Measurements from ENCODE around the gene PHF12.

The PHF12 gene

DNA sequence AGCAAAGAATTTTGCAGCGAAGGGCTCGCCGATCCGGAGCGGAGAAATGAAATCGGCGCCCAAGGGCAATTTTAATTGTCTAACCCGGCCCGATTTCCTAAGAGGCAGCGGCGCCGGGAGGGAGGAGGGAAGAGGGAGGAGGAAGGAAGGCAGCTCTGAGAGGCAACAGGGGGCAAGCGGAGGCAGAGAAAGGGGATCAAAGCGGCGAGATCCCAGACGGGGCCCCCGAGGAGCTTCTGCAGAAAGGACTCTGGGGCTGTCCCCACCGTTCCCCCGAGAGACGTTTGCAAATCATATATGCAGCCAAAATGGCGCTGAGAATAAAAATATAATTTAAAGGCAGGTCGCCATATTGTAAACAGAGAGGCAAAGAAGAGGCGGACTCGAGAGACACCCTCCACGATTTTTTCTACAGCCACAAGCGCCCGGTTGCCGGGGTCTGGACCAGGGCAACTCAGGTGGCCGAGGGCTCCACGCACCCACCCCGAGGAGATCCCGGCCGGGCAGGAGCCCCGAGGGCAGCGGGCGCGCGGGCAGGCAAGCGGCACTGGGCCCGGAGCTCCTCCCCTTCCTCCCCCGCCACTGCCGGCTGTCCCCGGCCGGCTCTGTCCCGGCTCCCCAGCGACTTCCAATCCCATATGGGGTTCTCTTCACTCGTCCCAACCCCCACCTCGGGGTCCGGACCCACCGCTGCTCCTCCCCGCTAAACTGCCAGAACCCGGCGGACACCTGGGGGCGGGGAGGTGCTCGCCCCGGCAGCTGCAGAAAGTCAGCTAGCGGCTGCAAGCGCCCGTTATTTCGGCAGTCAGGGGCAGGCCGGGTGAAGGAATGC lies 1.9 kb downstream of the PHF12 start:
- no peaks in the 10 kb centered on the region for H3K27me3 ChIP-seq (ENCODE audit: low read length)
- peak overlapping the region; percentile 86 for H3K4me3 ChIP-seq (ENCODE audit: insufficient read depth, low read length, poor library complexity, severe bottlenecking)
- H3K27ac ChIP-seq (ENCODE audit: low read depth, low read length), result peak overlapping the region; percentile 90
- peaks cover 13% of the 10 kb centered on the region; the same call in 1 of the 2 replicates for H4K20me1 ChIP-seq (ENCODE audit: low read depth, low read length)
- TF ChIP-seq CTCF (IDR thresholded peaks at IDR 0.05; ENCODE audit: insufficient read depth, low read length, poor library complexity, severe bottlenecking) (no peak), EZH2phosphoT487 (conservative IDR thresholded peaks at IDR 0.05; ENCODE audit: low read length) (no peak)
- peaks cover 19% of the 10 kb centered on the region for H3F3A ChIP-seq (ENCODE audit: insufficient read depth)
- H3K79me2 ChIP-seq (ENCODE audit: insufficient read depth, low read length), result peaks cover 68% of the 10 kb centered on the region
- H3K4me2 ChIP-seq (ENCODE audit: low read depth, low read length, poor library complexity, severe bottlenecking), result peak overlapping the region; percentile 94
- peaks cover 8% of the 10 kb centered on the region for H3K36me3 ChIP-seq (ENCODE audit: low read length)
- H3K9ac ChIP-seq (ENCODE audit: low read length), result peak overlapping the region; percentile 87
- H3K9me2 ChIP-seq (replicated peaks; ENCODE audit: insufficient read depth, low read length), result no peaks in the 10 kb centered on the region
- no peaks in the 10 kb centered on the region for H3K9me3 ChIP-seq (ENCODE audit: insufficient read depth, low read length)
- H2AFZ ChIP-seq (ENCODE audit: low read depth, low read length, severe bottlenecking), result no peak overlapping the region

DNA sequence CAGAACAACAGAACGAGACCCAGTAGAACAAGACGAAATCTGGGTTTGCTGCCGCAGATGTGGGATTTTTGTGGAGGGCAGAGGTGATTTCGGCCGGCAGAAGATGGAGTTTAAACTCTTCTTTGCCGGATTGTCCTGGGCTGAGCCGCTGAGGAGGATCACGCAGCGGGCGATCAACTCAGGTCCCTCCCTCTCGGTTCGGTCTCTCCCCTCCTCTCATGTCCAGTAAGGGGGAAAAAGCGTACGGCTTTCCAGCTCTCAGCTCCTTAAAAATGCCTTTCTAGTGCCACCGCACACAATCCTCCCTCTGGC lies 2.5 kb downstream of the PHF12 start:
- Histone ChIP-seq H3K4me2 (ENCODE audit: low read depth, low read length, poor library complexity, severe bottlenecking) (peak overlapping the region; percentile 94), H3K27me3 (ENCODE audit: low read length) (no peaks in the 10 kb centered on the region), H3K79me2 (ENCODE audit: insufficient read depth, low read length) (peaks cover 74% of the 10 kb centered on the region), H3K36me3 (ENCODE audit: low read length) (peaks cover 8% of the 10 kb centered on the region), H4K20me1 (ENCODE audit: low read depth, low read length) (peaks cover 18% of the 10 kb centered on the region; the same call in 1 of the 2 replicates), H3K9ac (ENCODE audit: low read length) (peak overlapping the region; percentile 87), H3K9me3 (ENCODE audit: insufficient read depth, low read length) (no peaks in the 10 kb centered on the region), H3F3A (ENCODE audit: insufficient read depth) (peaks cover 19% of the 10 kb centered on the region), H3K9me2 (replicated peaks; ENCODE audit: insufficient read depth, low read length) (no peaks in the 10 kb centered on the region), H2AFZ (ENCODE audit: low read depth, low read length, severe bottlenecking) (no peak overlapping the region), H3K4me3 (ENCODE audit: insufficient read depth, low read length, poor library complexity, severe bottlenecking) (peak overlapping the region; percentile 86), H3K27ac (ENCODE audit: low read depth, low read length) (peak overlapping the region; percentile 90)
- no peak for TF ChIP-seq EZH2phosphoT487 (conservative IDR thresholded peaks at IDR 0.05; ENCODE audit: low read length)
- no peak for TF ChIP-seq CTCF (IDR thresholded peaks at IDR 0.05; ENCODE audit: insufficient read depth, low read length, poor library complexity, severe bottlenecking)

- Histone ChIP-seq H2AFZ (ENCODE audit: low read depth, low read length, severe bottlenecking) (no peak overlapping the region), H3F3A (ENCODE audit: insufficient read depth) (peaks cover 19% of the 10 kb centered on the region)
Measured at GRCh38 chr17:28948342-28948741, 3.0 kb downstream of the PHF12 start.

More at GRCh38 chr17:28948342-28948741, 3.0 kb downstream of the PHF12 start:
- peaks cover 23% of the 10 kb centered on the region; the same call in 1 of the 2 replicates for H4K20me1 ChIP-seq (ENCODE audit: low read depth, low read length)
- H3K9me3 ChIP-seq (ENCODE audit: insufficient read depth, low read length), result no peaks in the 10 kb centered on the region
- H3K36me3 ChIP-seq (ENCODE audit: low read length), result peaks cover 8% of the 10 kb centered on the region
- no peaks in the 10 kb centered on the region for H3K27me3 ChIP-seq (ENCODE audit: low read length)
- peak overlapping the region; percentile 90; the same call in 1 of the 2 replicates for H3K27ac ChIP-seq (ENCODE audit: low read depth, low read length)
- no peaks in the 10 kb centered on the region for H3K9me2 ChIP-seq (replicated peaks; ENCODE audit: insufficient read depth, low read length)
- peak overlapping the region; percentile 94 for H3K4me2 ChIP-seq (ENCODE audit: low read depth, low read length, poor library complexity, severe bottlenecking)
- peak overlapping the region; percentile 86 for H3K4me3 ChIP-seq (ENCODE audit: insufficient read depth, low read length, poor library complexity, severe bottlenecking)
- TF ChIP-seq EZH2phosphoT487 (conservative IDR thresholded peaks at IDR 0.05; ENCODE audit: low read length) (no peak), CTCF (IDR thresholded peaks at IDR 0.05; ENCODE audit: insufficient read depth, low read length, poor library complexity, severe bottlenecking) (no peak)
- peak overlapping the region; percentile 87 for H3K9ac ChIP-seq (ENCODE audit: low read length)
- H3K79me2 ChIP-seq (ENCODE audit: insufficient read depth, low read length), result peaks cover 78% of the 10 kb centered on the region
